GM12801 (cell line): ENCODE data around the gene CPNE9.

ENCODE experiments used
- TF ChIP-seq, protein P1 (sequence below): IDR thresholded peaks from one replicate; pipeline ENCODE4 v1.5.1; 2011; ENCODE audit warnings: control low read depth; ENCODE audit not compliant: insufficient read length; ENCODE audit errors: extremely low read depth

The CPNE9 gene

GRCh38 chr3:9749645-9750555 lies 46.3 kb downstream of the CPNE9 start, which contains the start of gene OGG1:
TSS of gene OGG1 (plus strand) at chr3:9749952. CDS start at chr3:9750287, 335 bp downstream.
- TF ChIP-seq, protein P1, sequence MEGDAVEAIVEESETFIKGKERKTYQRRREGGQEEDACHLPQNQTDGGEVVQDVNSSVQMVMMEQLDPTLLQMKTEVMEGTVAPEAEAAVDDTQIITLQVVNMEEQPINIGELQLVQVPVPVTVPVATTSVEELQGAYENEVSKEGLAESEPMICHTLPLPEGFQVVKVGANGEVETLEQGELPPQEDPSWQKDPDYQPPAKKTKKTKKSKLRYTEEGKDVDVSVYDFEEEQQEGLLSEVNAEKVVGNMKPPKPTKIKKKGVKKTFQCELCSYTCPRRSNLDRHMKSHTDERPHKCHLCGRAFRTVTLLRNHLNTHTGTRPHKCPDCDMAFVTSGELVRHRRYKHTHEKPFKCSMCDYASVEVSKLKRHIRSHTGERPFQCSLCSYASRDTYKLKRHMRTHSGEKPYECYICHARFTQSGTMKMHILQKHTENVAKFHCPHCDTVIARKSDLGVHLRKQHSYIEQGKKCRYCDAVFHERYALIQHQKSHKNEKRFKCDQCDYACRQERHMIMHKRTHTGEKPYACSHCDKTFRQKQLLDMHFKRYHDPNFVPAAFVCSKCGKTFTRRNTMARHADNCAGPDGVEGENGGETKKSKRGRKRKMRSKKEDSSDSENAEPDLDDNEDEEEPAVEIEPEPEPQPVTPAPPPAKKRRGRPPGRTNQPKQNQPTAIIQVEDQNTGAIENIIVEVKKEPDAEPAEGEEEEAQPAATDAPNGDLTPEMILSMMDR = no peak

- TF ChIP-seq, protein P1 = no peak
Measured at GRCh38 chr3:9750556-9751411, 47.2 kb downstream of the CPNE9 start.

DNA sequence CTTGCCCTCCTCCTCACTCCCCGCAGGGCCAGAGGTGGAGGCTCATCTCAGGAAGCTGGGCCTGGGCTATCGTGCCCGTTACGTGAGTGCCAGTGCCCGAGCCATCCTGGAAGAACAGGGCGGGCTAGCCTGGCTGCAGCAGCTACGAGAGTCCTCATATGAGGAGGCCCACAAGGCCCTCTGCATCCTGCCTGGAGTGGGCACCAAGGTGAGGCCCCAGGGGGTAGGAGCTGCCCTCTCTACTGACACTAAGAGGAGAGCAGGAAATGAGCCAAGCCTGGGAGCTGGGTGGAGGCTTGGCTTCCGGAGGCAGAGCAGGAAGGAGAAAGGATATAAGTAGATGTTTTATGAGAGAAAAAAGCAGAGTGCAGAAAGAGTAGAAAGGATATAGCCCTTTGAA lies 51.0 kb downstream of the CPNE9 start:
- TF ChIP-seq, protein P1 = no peak

GRCh38 chr3:9757427-9757826 lies 53.8 kb downstream of the CPNE9 start:
- TF ChIP-seq, protein P1 = no peak

DNA sequence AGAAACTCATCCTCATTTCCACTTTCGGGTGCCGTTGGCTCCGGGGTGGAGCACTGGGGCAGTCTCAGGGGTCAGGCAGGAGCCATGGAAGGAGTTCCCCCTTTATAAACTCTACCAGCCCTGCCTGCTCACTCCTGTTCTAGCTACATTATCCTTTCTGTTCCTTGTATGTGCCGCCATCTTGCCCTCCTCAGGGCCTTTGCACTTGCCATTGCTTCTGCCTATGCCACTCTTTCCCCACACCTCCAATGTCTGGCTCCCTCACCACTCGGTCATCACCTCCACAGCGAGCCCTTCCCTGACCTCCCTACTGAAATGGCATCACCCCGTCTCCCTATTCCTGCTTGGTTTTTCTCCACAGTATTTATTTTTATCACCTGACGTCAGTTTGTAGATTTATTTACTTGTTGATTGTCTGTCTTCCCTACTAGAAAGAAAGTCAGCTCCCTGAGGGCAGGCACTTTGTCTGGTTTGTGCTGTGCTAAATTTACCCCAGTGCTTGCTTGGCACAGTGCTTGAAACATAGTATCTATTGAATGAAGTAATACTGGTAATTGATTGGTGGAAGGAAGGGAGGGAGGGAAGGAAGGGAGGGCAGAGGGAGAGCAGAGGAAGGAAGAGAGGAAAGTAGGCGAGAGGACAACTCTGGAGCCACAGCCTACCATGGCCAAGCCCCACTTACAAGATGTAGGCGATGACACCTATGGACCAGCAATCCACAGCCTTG lies 57.3 kb downstream of the CPNE9 start:
- TF ChIP-seq, protein P1 = no peak

GRCh38 chr3:9761919-9762318 lies 58.3 kb downstream of the CPNE9 start:
- TF ChIP-seq, protein P1 = no peak
